Anterior cingulate cortex (tissue), 58 donors: ENCODE results near the gene PCSK6.
"Not testable (repeated sequence)": the region's sequence is repeated elsewhere in the genome, so short reads cannot be mapped to it uniquely, and the experiment has no call there.

Source experiments
- DNase-seq, 58 donors: peaks; one replicate each; lab custom pipeline; 2025; lab: John Stamatoyannopoulos, UW

The PCSK6 gene

GRCh38 chr15:101411085-101411484 lies 78.4 kb downstream of the PCSK6 start:
- no peak for DNase-seq

GRCh38 chr15:101410612-101411011 lies 78.9 kb downstream of the PCSK6 start:
- DNase-seq: no peak

GRCh38 chr15:101409621-101410020 lies 79.9 kb downstream of the PCSK6 start:
- DNase-seq: no peak

GRCh38 chr15:101407966-101408775 lies 81.3 kb downstream of the PCSK6 start:
- no peak for DNase-seq

- DNase-seq: no peak
These were observed 82.1 kb downstream of the PCSK6 start for GRCh38 chr15:101407439-101407838.

- DNase-seq: no peak
These were observed 82.8 kb downstream of the PCSK6 start for GRCh38 chr15:101406526-101407195.

- no peak for DNase-seq
These were observed 83.5 kb downstream of the PCSK6 start for GRCh38 chr15:101406036-101406435.

- DNase-seq: no peak
These were observed 85.3 kb downstream of the PCSK6 start for GRCh38 chr15:101404245-101404644.

GRCh38 chr15:101402883-101403282 lies 86.6 kb downstream of the PCSK6 start:
- DNase-seq: not testable (repeated sequence)

GRCh38 chr15:101401286-101401685 lies 88.2 kb downstream of the PCSK6 start:
- DNase-seq: no peak

GRCh38 chr15:101399431-101399830 lies 90.1 kb downstream of the PCSK6 start:
- DNase-seq: no peak

GRCh38 chr15:101398247-101398646 lies 91.3 kb downstream of the PCSK6 start:
- no peak for DNase-seq

- DNase-seq: no peak
These were observed 91.9 kb downstream of the PCSK6 start for GRCh38 chr15:101397521-101398003.

- DNase-seq: no peak
These were observed 92.8 kb downstream of the PCSK6 start for GRCh38 chr15:101396484-101397261.

- no peak for DNase-seq
These were observed 94.9 kb downstream of the PCSK6 start for GRCh38 chr15:101394654-101395053.

- no peak for DNase-seq
These were observed 95.4 kb downstream of the PCSK6 start for GRCh38 chr15:101394056-101394630.

- no peak for DNase-seq
These were observed 96.3 kb downstream of the PCSK6 start for GRCh38 chr15:101393172-101393571.

- DNase-seq: no peak
These were observed 97.4 kb downstream of the PCSK6 start for GRCh38 chr15:101391981-101392640.

GRCh38 chr15:101391431-101391830 lies 98.1 kb downstream of the PCSK6 start:
- DNase-seq: no peak

- no peak for DNase-seq
These were observed 99.0 kb downstream of the PCSK6 start for GRCh38 chr15:101390462-101390861.
